Central memory CD8-positive, alpha-beta T cell (primary cell): Measurements from ENCODE around the gene PCMT1.

ENCODE experiments used
- ATAC-seq: fragments of 150-1000 bp; cut with Tn5 transposase; replicated peaks from 2 replicates; pipeline ENCODE4 v1.10.0; 2022; ENCODE audit warnings: mild to moderate bottlenecking, moderate FRiP score, moderate number of reproducible peaks; ENCODE audit not compliant: poor library complexity, severe bottlenecking; ENCODE audit errors: extremely low read depth
- DNase-seq, 2 donors: peaks; one replicate each; pipeline ENCODE4 v3.0.0; 2021; ENCODE audit warnings: low spot score in 2 of 2
- H3K27ac Mint-ChIP-seq: one replicate; pipeline ENCODE4 v1.8.0; 2022; ENCODE audit warnings: low read depth, mild to moderate bottlenecking, moderate library complexity, mixed read lengths
- H3K27me3 Mint-ChIP-seq: one replicate; pipeline ENCODE4 v1.8.0; 2022; ENCODE audit warnings: mixed read lengths
- H3K36me3 Mint-ChIP-seq: one replicate; pipeline ENCODE4 v1.8.0; 2022; ENCODE audit warnings: mild to moderate bottlenecking, moderate library complexity, mixed read lengths; ENCODE audit not compliant: insufficient read depth
- H3K4me1 Mint-ChIP-seq: one replicate; pipeline ENCODE4 v1.8.0; 2022; ENCODE audit warnings: mixed read lengths
- H3K4me3 Mint-ChIP-seq: one replicate; pipeline ENCODE4 v1.8.0; 2022; ENCODE audit warnings: mild to moderate bottlenecking, moderate library complexity, mixed read lengths
- H3K9me3 Mint-ChIP-seq: one replicate; pipeline ENCODE4 v1.8.0; 2022; ENCODE audit warnings: mixed read lengths

Gene PCMT1

DNA sequence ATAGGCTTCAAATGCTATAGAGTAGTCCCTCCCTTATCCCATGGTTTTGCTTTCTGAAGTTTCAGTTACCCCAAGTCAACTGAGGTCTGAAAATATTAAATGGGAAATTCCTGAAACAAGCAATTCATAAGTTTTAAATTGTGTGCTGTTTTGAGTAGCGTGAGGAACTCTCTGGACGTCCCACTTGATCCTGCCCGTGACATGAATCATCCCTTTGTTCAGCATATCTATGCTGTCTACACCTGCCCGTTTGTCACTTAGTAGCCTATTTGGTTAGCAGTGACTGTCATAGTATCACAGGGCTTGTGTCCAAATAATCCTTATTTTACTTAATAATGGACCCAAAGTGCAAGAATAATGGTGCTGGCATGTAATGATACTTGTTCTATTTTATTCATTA lies 5.0 kb downstream of the PCMT1 start:
- DNase-seq (no peak), ATAC-seq (no peak)
- Mint-ChIP-seq H3K27ac (no peak overlapping the region), H3K4me3 (no peak overlapping the region), H3K9me3 (no peaks in the 10 kb centered on the region), H3K27me3 (no peaks in the 10 kb centered on the region), H3K4me1 (peaks cover 23% of the 10 kb centered on the region), H3K36me3 (peaks cover 10% of the 10 kb centered on the region)

DNA sequence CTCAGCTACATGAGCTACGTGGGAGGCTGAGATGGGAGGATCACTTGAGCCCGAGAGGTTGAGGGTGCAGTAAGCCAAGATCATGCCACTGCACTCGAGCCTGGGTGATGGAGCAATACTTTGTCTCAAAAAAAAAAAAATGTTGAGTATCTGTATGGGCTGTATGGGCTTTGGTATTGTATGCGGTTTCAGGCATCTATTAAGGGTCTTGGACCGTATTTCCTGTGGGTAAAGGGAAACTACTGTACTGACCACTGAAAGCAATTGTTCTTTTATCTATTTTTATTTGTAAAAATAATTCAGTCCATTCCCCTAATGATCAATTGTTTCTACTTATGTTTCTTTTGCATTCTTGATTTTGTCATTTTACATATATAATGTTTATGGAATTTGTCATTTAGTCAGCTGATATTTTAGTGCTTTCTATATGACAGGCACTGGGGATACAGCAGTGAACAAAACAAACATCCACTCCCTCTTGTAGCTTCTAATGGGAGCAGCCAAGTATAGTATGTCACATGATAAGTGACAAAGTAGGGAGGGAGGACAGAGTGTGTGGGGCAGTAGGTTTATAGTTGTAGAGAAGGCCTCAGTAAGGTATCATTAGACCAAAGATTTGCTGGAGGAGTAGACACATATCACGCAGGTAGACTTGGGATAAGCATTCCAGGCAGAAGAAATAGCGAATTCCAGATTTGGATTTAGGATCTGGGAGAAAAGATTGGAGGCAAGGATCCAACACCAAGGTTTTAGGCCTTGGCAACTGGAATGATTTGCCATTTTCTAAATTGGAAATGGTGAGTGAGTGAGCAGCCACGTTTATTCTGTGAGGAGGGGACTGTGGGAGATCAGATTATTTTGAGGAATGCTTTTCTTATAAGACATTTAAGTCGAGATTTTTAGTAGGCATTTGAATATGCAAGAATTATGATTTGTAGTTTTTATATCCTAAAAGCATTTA lies 6.0 kb downstream of the PCMT1 start:
- Mint-ChIP-seq H3K4me1 (peaks cover 25% of the 10 kb centered on the region), H3K27ac (no peak overlapping the region)
- no peak for ATAC-seq

DNA sequence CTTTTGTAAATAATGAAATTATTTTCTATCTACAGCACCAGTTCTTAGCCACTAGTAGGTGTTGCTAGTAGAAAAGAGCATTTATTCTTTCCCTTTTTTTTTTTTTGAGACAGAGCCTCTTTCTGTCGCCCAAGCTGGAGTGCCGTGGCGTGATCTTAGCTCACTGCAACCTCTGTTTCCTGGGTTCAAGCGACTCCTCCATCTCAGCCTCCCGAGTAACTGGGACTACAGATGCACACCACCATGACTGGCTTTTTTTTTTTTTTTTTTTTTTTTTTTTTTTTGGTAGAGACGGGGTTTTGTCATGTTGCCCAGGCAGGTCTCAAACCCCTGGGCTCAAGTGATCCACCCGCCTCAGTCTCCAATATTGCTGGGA lies 6.7 kb downstream of the PCMT1 start:
- no peak for ATAC-seq
- no peak for DNase-seq
- no peaks in the 10 kb centered on the region for H3K27me3 Mint-ChIP-seq
- H3K9me3 Mint-ChIP-seq, result no peaks in the 10 kb centered on the region
- no peak overlapping the region for H3K27ac Mint-ChIP-seq
- H3K36me3 Mint-ChIP-seq, result peaks cover 13% of the 10 kb centered on the region
- H3K4me1 Mint-ChIP-seq, result peaks cover 28% of the 10 kb centered on the region
- H3K4me3 Mint-ChIP-seq, result no peak overlapping the region

More for the DNA sequence above, 6.0 kb downstream of the PCMT1 start:
- H3K36me3 Mint-ChIP-seq, result peaks cover 12% of the 10 kb centered on the region
- DNase-seq, result no peak
- no peaks in the 10 kb centered on the region for H3K27me3 Mint-ChIP-seq
- no peaks in the 10 kb centered on the region for H3K9me3 Mint-ChIP-seq
- H3K4me3 Mint-ChIP-seq, result no peak overlapping the region

DNA sequence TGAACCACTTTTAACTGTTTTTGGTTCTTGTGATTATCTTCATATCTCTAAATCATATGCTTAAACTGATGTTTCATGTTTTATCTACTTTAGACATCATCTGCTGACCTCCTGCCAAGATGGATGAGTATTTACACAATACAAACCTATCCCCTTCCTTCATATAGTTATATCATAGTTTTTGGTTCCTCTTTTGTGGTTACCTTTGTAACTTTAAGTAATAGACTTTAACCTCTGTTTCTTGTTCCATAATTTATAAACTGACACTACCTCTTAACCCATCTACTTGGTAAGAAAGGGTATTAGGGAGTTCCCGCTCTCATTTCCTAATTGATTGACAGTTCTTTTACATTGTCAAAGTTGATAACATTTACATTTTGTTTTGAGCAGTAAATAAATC lies 11.9 kb downstream of the PCMT1 start:
- Mint-ChIP-seq H3K27ac (no peak overlapping the region), H3K4me3 (no peak overlapping the region), H3K36me3 (peaks cover 11% of the 10 kb centered on the region), H3K9me3 (no peaks in the 10 kb centered on the region), H3K4me1 (peaks cover 30% of the 10 kb centered on the region), H3K27me3 (no peaks in the 10 kb centered on the region)
- no peak for ATAC-seq
- no peak for DNase-seq

DNA sequence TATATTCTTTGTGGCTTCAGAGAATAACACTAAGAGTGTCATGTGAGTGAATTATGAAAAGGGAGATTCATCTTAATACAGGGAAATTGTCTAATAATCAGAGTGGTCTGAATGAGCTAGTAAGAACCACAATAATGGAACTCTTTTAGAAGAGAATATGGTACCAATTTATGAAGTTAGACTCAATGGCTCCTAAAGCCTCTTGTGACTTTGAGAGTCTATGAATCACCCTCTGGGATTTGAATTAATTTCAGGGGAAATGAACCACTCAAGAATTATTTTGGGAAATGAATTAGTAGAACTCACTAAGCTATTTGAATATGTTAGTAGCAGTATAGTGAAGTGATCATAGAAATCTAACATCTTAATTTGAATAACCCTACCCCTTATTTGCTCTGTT lies 14.3 kb downstream of the PCMT1 start:
- Mint-ChIP-seq H3K27me3 (no peaks in the 10 kb centered on the region), H3K36me3 (peaks cover 13% of the 10 kb centered on the region), H3K27ac (no peak overlapping the region), H3K4me1 (peaks cover 26% of the 10 kb centered on the region), H3K4me3 (no peak overlapping the region), H3K9me3 (no peaks in the 10 kb centered on the region)
- DNase-seq (no peak), ATAC-seq (no peak)

DNA sequence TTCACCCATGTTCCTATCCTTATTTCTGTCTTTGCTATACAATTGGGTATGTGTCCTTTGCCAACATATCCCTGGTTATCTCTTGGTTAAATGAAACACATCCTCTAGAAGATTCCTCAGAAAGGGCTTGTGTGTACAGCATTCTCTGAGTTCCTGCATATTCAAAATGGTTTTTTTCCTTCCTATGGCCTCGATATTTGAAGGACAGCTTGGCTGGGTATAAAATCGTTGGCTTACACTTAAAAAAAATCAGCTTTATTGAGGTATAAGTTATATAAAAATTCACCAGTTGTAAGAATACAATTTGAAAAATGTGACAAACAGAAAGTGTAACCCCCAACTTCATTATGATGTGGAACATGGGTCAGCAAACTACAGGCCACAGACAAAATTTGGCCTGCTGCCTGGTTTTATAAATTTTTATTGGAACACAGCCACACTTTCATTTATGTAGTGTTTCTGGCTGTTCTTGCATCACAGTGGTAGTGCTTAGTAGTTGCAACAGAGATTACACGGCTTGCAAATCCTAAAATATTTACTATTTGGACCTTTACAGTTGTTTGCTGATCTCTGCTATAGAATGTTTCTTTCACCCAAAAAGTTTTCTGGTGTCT lies 16.7 kb downstream of the PCMT1 start:
- Mint-ChIP-seq H3K9me3 (no peaks in the 10 kb centered on the region), H3K4me1 (peaks cover 26% of the 10 kb centered on the region), H3K27me3 (no peaks in the 10 kb centered on the region), H3K36me3 (peaks cover 12% of the 10 kb centered on the region), H3K4me3 (no peak overlapping the region), H3K27ac (no peak overlapping the region)
- DNase-seq (no peak), ATAC-seq (no peak)

- Mint-ChIP-seq H3K4me3 (no peak overlapping the region), H3K4me1 (peaks cover 17% of the 10 kb centered on the region), H3K27me3 (no peaks in the 10 kb centered on the region), H3K9me3 (no peaks in the 10 kb centered on the region), H3K27ac (peak overlapping the region; percentile 9), H3K36me3 (peaks cover 30% of the 10 kb centered on the region)
- DNase-seq (no peak), ATAC-seq (no peak)
Measured at GRCh38 chr6:149769676-149770075, 20.1 kb downstream of the PCMT1 start.

DNA sequence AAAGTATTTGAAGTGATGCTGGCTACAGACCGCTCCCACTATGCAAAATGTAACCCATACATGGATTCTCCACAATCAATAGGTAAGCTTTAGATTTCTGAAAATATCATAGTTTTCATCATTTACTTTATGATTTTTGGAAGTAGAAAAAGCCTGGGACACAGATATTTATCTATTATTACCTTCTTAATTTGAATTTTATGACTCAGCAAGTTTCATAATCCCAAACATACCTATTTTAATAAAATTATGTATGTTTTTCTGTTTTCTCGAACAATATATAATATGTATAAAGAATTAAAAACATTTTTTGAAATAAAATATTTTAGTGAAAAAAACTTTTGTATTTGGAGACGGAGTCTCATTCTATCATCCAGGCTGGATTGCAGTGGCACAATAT lies 21.6 kb downstream of the PCMT1 start:
- H3K4me1 Mint-ChIP-seq, result peaks cover 17% of the 10 kb centered on the region
- peaks cover 39% of the 10 kb centered on the region for H3K36me3 Mint-ChIP-seq
- ATAC-seq, result no peak
- H3K27me3 Mint-ChIP-seq, result no peaks in the 10 kb centered on the region
- no peak overlapping the region for H3K27ac Mint-ChIP-seq
- no peak for DNase-seq
- H3K9me3 Mint-ChIP-seq, result no peaks in the 10 kb centered on the region
- H3K4me3 Mint-ChIP-seq, result no peak overlapping the region

- Mint-ChIP-seq H3K27ac (no peak overlapping the region), H3K4me1 (peaks cover 17% of the 10 kb centered on the region), H3K36me3 (peaks cover 40% of the 10 kb centered on the region), H3K4me3 (no peak overlapping the region), H3K9me3 (no peaks in the 10 kb centered on the region), H3K27me3 (no peaks in the 10 kb centered on the region)
- no peak for DNase-seq
- ATAC-seq, result no peak
Measured at GRCh38 chr6:149771925-149772324, 22.4 kb downstream of the PCMT1 start.

DNA sequence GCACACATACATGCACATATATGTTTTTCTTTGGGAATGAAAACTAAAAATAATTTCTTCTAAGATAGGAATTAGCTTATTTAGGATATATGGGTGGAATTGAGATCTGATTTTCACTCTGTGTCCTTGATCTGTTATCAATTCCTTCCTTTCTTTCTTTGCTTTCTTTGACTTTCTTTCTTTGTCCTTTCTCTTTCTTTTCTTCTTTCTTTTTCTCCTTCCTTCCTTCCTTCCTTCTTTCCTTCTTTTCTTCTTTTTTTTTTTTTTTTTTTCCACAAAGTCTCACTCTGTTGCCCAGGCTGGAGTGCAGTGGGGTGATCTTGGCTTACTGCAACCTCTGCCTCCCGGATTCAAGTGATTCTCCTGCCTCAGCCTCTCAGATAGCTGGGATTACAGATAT lies 28.1 kb downstream of the PCMT1 start:
- DNase-seq, result no peak
- ATAC-seq, result no peak
- Mint-ChIP-seq H3K4me1 (no peaks in the 10 kb centered on the region), H3K9me3 (no peaks in the 10 kb centered on the region), H3K27me3 (no peaks in the 10 kb centered on the region), H3K36me3 (peaks cover 47% of the 10 kb centered on the region), H3K27ac (no peak overlapping the region), H3K4me3 (no peak overlapping the region)

- Mint-ChIP-seq H3K27ac (no peak overlapping the region), H3K4me3 (no peak overlapping the region), H3K4me1 (no peaks in the 10 kb centered on the region), H3K9me3 (no peaks in the 10 kb centered on the region), H3K36me3 (peaks cover 35% of the 10 kb centered on the region), H3K27me3 (no peaks in the 10 kb centered on the region)
- ATAC-seq, result no peak
- DNase-seq, result no peak
Measured at GRCh38 chr6:149779644-149779963, 30.1 kb downstream of the PCMT1 start.

DNA sequence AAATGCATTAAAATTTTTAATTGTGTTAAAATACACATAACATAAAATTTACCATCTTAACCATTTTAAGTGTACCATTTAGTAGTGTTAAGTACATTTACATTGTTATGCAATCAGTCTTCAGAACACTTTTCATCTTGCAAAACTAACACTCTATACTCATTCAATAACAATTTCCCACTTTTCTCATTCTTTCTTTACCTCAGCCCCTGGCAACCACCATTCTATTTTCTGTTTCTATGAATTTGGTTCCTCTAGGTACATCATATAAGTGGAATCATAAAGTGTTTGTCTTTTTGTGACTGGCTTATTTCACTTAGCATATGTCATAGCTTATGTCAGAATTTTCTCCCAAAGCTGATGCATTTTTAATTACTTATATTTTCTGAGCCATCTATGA lies 32.2 kb downstream of the PCMT1 start:
- Mint-ChIP-seq H3K27me3 (no peaks in the 10 kb centered on the region), H3K27ac (no peak overlapping the region), H3K36me3 (peaks cover 24% of the 10 kb centered on the region), H3K4me3 (no peak overlapping the region), H3K9me3 (no peaks in the 10 kb centered on the region), H3K4me1 (no peaks in the 10 kb centered on the region)
- ATAC-seq, result no peak
- DNase-seq, result no peak

- Mint-ChIP-seq H3K27ac (peak overlapping the region; percentile 52), H3K9me3 (no peaks in the 10 kb centered on the region), H3K4me3 (no peak overlapping the region), H3K36me3 (peaks cover 24% of the 10 kb centered on the region), H3K4me1 (no peaks in the 10 kb centered on the region), H3K27me3 (no peaks in the 10 kb centered on the region)
- no peak for DNase-seq
- ATAC-seq, result no peak
Measured at GRCh38 chr6:149782337-149782736, 32.8 kb downstream of the PCMT1 start.
